ENCODE measurements around the gene SND1. TPM values are rescaled to one million over a fixed set of nuclear protein-coding genes. Genes with fewer than 3 reads are reported as not detected.

Gene SND1
- total RNA-seq, 2 donors from 2014 or later = 146 to 155 TPM

DNA sequence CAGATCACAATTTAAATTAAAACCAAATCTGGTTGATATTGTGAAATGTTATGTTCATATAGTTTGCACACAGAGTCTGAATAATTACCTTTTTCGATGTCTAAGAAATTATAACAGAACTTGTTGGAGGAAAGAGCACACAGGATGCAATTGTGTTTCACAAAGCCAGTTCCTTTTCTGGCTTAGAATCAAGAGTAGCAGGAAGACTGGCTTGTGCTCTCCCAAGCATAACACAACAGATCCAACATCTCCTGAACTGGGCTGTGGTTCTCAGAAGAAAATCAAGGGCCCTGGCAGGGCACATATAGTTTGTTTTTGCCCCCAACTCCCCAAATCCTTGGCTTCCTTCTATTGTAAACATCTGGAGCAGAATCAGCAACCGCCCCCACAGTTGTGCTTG lies 316.6 kb downstream of the SND1 start:
- Histone ChIP-seq H3K27me3 (no peaks in the 10 kb centered on the region), H3K27ac (no peak overlapping the region), H3K4me1 (no peaks in the 10 kb centered on the region), H3K9me3 (no peaks in the 10 kb centered on the region), H3K4me3 (no peak overlapping the region), H3K36me3 (replicated peaks in 1 of 2; ENCODE audit: insufficient read depth in 1 of 2, low read depth in 2 of 2) (peaks cover 0 to 1% of the 10 kb centered on the region in 2 donors)
- TF ChIP-seq, protein P1, sequence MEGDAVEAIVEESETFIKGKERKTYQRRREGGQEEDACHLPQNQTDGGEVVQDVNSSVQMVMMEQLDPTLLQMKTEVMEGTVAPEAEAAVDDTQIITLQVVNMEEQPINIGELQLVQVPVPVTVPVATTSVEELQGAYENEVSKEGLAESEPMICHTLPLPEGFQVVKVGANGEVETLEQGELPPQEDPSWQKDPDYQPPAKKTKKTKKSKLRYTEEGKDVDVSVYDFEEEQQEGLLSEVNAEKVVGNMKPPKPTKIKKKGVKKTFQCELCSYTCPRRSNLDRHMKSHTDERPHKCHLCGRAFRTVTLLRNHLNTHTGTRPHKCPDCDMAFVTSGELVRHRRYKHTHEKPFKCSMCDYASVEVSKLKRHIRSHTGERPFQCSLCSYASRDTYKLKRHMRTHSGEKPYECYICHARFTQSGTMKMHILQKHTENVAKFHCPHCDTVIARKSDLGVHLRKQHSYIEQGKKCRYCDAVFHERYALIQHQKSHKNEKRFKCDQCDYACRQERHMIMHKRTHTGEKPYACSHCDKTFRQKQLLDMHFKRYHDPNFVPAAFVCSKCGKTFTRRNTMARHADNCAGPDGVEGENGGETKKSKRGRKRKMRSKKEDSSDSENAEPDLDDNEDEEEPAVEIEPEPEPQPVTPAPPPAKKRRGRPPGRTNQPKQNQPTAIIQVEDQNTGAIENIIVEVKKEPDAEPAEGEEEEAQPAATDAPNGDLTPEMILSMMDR (IDR thresholded peaks at IDR 0.05) = no peak
- TF ChIP-seq POLR2A (IDR thresholded peaks at IDR 0.05) = no peak
- DNase-seq = no peak
- WGBS, 2 donors = 75 to 82% methylated on average over 2 of the region's 2 CpGs
- intact Hi-C loops (cut with DNase I) = no loop called here
- ATAC-seq = no peak

DNA sequence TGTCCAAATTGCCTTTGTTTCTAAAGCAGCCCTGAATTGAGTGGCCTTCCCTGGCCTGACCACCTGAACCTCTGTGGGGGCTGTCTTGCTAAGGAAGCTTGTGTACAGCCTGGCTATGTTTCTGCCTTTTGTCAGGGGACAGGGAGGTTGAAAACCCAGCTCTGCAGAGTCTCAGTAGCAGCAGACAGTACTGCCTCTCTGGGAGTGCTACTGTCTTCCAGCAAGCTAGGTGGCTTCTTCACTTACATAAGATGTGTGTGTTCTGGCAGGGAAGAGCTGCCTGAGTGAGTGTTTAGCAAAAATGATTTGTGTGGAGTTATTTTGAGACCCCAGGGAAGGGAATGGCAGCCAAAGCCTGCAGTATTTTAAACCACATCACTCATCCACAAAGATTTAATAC lies 321.8 kb downstream of the SND1 start:
- no peak overlapping the region for H3K4me3 ChIP-seq
- no peak for DNase-seq
- peaks cover 0 to 2% of the 10 kb centered on the region in 2 donors for H3K36me3 ChIP-seq (replicated peaks in 1 of 2; ENCODE audit: insufficient read depth in 1 of 2, low read depth in 2 of 2)
- intact Hi-C loops (cut with DNase I) = no loop called here
- H3K4me1 ChIP-seq = no peaks in the 10 kb centered on the region
- ATAC-seq = no peak
- TF ChIP-seq, protein P1 (IDR thresholded peaks at IDR 0.05) = no peak
- no peak for TF ChIP-seq POLR2A (IDR thresholded peaks at IDR 0.05)
- H3K27me3 ChIP-seq = no peaks in the 10 kb centered on the region
- H3K9me3 ChIP-seq = peaks cover 0 to 2% (median 0%) of the 10 kb centered on the region in 3 donors
- no peak overlapping the region for H3K27ac ChIP-seq

DNA sequence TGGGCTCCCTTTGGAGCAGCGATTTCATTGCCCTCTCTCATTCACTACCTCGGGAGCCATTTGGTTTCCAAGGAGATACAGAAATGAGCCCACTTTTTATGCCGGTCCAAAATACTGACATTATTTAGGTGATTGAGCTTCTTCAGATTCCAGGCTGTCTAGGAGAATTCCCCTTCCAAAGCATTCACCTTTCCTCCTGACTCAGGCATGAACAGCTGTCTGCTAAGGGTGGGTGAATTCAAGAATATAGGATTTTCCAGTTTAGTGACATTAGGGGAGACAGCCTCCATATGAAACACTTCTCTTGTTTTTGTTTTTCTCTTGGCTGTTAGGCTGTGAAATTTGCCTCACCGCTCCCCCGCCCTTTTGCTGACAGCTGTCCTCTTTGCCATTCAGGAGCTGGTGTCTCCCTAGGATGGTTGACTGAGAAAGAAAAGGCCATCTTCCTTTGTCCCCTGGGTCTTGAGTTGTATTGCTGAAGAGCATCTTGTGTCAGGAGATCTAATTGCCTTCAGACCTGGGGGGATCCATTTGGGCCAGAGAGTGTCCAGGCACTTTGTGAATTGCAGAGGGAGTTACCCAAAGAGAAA lies 322.5 kb downstream of the SND1 start:
- Histone ChIP-seq H3K27me3 (no peaks in the 10 kb centered on the region), H3K27ac (no peak overlapping the region), H3K4me3 (no peak overlapping the region), H3K36me3 (replicated peaks in 1 of 2; ENCODE audit: insufficient read depth in 1 of 2, low read depth in 2 of 2) (peaks cover 0 to 2% of the 10 kb centered on the region in 2 donors), H3K4me1 (no peaks in the 10 kb centered on the region), H3K9me3 (peaks cover 0 to 3% (median 0%) of the 10 kb centered on the region in 3 donors)
- TF ChIP-seq POLR2A (IDR thresholded peaks at IDR 0.05) = no peak
- TF ChIP-seq, protein P1 (IDR thresholded peaks at IDR 0.05) = no peak
- DNase-seq (no peak), ATAC-seq (no peak)
- 91 to 96% methylated on average over 5 of the region's 5 CpGs for WGBS, 2 donors
- intact Hi-C loops (cut with DNase I) = no loop called here

DNA sequence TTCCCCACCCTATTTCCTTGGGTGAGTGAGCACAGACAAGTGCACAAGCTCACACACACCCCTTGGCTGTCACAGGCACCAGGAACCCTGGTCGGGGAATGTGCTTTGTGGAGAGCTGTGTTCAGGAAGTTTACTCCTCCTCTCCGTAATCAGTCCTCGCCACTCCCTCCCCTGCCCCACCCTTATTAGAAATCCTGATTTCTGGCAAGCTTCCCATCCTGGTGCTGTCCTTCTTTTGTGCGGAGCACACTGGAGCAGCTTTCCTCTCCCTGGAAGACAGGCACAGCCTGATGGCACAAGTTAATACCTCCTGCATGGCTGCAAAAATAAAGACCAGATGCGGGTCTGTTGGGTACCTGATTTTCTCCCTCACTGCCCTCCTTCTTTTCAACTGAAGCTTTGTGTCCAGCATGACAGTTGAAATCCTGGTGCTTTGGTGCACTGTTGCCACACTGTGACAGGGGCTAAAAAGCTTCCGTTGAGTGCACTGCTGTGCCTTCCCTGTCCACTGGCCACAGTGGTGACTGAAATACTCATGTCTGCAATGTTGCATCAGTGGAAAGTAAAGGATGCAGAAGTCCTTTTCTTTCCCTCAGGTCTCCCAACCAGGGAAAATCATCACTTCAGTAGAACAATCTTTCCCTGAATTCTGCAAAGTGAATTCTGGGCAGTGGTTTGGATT lies 324.2 kb downstream of the SND1 start:
- ATAC-seq = no peak

More for the DNA sequence above, 324.2 kb downstream of the SND1 start:
- peaks cover 0 to 3% (median 0%) of the 10 kb centered on the region in 3 donors for H3K9me3 ChIP-seq
- 70 to 81% methylated on average over 6 of the region's 6 CpGs for WGBS, 2 donors
- TF ChIP-seq POLR2A (IDR thresholded peaks at IDR 0.05) = no peak
- TF ChIP-seq, protein P1 (IDR thresholded peaks at IDR 0.05) = no peak
- no peak overlapping the region for H3K27ac ChIP-seq
- peaks cover 0 to 2% of the 10 kb centered on the region in 2 donors for H3K36me3 ChIP-seq (replicated peaks in 1 of 2; ENCODE audit: insufficient read depth in 1 of 2, low read depth in 2 of 2)
- no peaks in the 10 kb centered on the region for H3K4me1 ChIP-seq
- DNase-seq = peak in 1 of 4 donors; percentile 18
- H3K27me3 ChIP-seq = no peaks in the 10 kb centered on the region
- no peak overlapping the region for H3K4me3 ChIP-seq
- intact Hi-C loops (cut with DNase I) = no loop called here

Data from body of pancreas (tissue), 4 donors.